Muscle layer of duodenum (tissue), 2 donors: ENCODE data around the gene MRPS7.
"Not testable (repeated sequence)": the region's sequence is repeated elsewhere in the genome, so short reads cannot be mapped to it uniquely, and the experiment has no call there.

Experiments
- H3K27ac ChIP-seq: one replicate; pipeline ENCODE4 v1.7.0; 2013; ENCODE audit warnings: mild to moderate bottlenecking, low read length
- H3K27me3 ChIP-seq: one replicate; pipeline ENCODE4 v1.7.0; 2013; ENCODE audit warnings: low read depth, mild to moderate bottlenecking, control low read depth, low read length
- H3K36me3 ChIP-seq, 2 donors: one replicate each; pipeline ENCODE4 v1.7.0; 2013; ENCODE audit warnings: low read length in 2 of 2, control low read depth in 1 of 2, mild to moderate bottlenecking in 1 of 2; ENCODE audit not compliant: insufficient read depth in 2 of 2, control insufficient read depth in 1 of 2
- H3K4me1 ChIP-seq, 2 donors: one replicate each; pipeline ENCODE4 v1.7.0; 2013; ENCODE audit warnings: low read length in 2 of 2, mild to moderate bottlenecking in 2 of 2, control low read depth in 1 of 2, moderate library complexity in 1 of 2; ENCODE audit not compliant: insufficient read depth in 2 of 2, control insufficient read depth in 1 of 2
- H3K4me3 ChIP-seq, 2 donors: one replicate each; pipeline ENCODE4 v1.7.0; 2013; ENCODE audit warnings: low read length in 2 of 2, low read depth in 1 of 2, mild to moderate bottlenecking in 1 of 2
- H3K9me3 ChIP-seq, 2 donors: one replicate each; pipeline ENCODE4 v1.7.0; 2013; ENCODE audit warnings: low read length in 2 of 2, control low read depth in 1 of 2, mild to moderate bottlenecking in 1 of 2; ENCODE audit not compliant: control insufficient read depth in 1 of 2
- donor health status: healthy.

The MRPS7 gene

GRCh38 chr17:75289832-75290337 is 28.2 kb downstream of the MRPS7 start:
- H3K27me3 ChIP-seq: no peaks in the 10 kb centered on the region
- no peaks in the 10 kb centered on the region for H3K36me3 ChIP-seq
- no peaks in the 10 kb centered on the region for H3K9me3 ChIP-seq
- H3K27ac ChIP-seq: peak overlapping the region; percentile 93
- H3K4me3 ChIP-seq: peak overlapping the region; percentile 84 to 95
- H3K4me1 ChIP-seq: peaks cover 0 to 7% of the 10 kb centered on the region in 2 donors

DNA sequence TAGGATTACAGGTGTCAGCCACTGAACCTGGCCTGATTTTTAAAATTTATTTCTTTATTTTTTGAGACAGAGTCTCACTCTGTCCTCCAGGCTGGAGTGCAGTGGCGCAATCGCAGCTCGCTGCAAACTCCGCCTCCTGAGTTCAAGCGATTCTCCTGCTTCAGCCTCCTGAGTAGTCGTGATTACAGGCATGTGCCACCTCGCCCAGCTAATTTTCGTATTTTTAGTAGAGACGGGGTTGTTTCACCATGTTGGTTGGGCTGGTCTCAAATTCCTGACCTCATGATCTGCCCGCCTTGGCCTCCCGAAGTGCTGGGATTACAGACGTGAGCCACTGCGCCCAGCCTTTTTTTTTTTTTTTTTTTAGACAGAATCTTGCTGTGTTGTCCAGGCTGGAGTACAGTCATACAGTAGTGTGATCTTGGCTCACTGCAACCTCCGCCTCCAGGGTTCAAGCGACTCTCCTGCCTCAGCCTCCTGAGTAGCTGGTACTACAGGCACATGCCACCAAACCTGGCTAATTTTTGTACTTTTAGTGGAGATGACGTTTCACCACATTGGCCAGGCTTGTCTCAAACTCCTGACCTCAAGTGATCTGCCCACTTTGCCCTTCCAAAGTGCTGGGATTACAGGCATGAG is 31.2 kb downstream of the MRPS7 start:
- H3K9me3 ChIP-seq, H3K27me3 ChIP-seq, H3K4me3 ChIP-seq, H3K36me3 ChIP-seq, H3K4me1 ChIP-seq, H3K27ac ChIP-seq: not testable (repeated sequence)

- Histone ChIP-seq H3K4me3 (no peak overlapping the region), H3K36me3 (no peaks in the 10 kb centered on the region), H3K27me3 (no peaks in the 10 kb centered on the region), H3K4me1 (peaks cover 0 to 6% of the 10 kb centered on the region in 2 donors), H3K9me3 (no peaks in the 10 kb centered on the region), H3K27ac (peak overlapping the region; percentile 95)
These were observed 33.8 kb downstream of the MRPS7 start for GRCh38 chr17:75295201-75296158.

- Histone ChIP-seq H3K27ac (no peak overlapping the region), H3K4me1 (peaks cover 0 to 5% of the 10 kb centered on the region in 2 donors), H3K4me3 (no peak overlapping the region), H3K27me3 (no peaks in the 10 kb centered on the region), H3K9me3 (no peaks in the 10 kb centered on the region), H3K36me3 (no peaks in the 10 kb centered on the region)
These were observed 38.6 kb downstream of the MRPS7 start for GRCh38 chr17:75300280-75300679.

- H3K36me3 ChIP-seq: no peaks in the 10 kb centered on the region
- no peaks in the 10 kb centered on the region for H3K4me1 ChIP-seq
- H3K27me3 ChIP-seq: no peaks in the 10 kb centered on the region
- H3K4me3 ChIP-seq: no peak overlapping the region
- H3K9me3 ChIP-seq: no peaks in the 10 kb centered on the region
- H3K27ac ChIP-seq: no peak overlapping the region
These were observed 39.4 kb downstream of the MRPS7 start for GRCh38 chr17:75301049-75301448.

- H3K36me3 ChIP-seq: no peaks in the 10 kb centered on the region
- H3K27me3 ChIP-seq: no peaks in the 10 kb centered on the region
- no peak overlapping the region for H3K4me3 ChIP-seq
- H3K9me3 ChIP-seq: no peaks in the 10 kb centered on the region
- no peaks in the 10 kb centered on the region for H3K4me1 ChIP-seq
- no peak overlapping the region for H3K27ac ChIP-seq
These were observed 40.0 kb downstream of the MRPS7 start for GRCh38 chr17:75301502-75302206.

DNA sequence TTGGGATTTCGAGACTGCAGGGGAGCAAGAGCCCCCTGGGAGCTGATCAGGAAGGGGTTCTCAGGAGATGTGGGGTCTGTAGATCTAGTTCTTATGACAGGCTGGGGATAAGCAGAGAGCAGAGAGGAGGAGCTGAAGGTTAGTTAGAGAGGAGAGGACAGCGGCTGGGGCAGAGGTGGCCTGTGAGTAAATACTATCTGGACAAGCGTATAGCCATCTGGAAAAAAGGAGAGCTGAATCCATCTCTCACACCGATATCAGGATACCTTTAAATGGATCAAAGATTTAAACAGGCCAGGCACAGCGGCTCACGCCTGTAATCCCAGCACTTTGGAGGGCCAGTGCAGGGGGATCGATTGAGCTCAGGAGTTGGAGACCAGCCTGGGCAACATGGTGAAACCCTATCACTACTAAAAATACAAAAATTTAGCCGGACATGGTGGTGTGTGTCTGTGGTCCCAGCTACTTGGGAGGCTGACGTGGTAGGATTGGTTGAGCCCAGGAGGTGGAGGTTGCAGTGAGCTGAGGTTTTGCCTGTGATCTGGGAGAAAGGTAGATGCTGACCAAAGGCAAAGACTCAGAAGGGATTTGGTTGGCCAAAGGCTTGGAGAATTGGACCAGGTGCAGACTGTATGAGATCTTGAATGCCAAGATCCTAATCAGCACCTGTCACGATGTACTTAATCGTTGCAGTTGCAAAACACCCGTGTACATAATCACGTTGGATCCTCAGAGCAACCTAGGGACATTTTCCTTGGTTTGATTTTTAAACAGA is 46.5 kb downstream of the MRPS7 start:
- H3K36me3 ChIP-seq: no peaks in the 10 kb centered on the region
- H3K9me3 ChIP-seq: no peaks in the 10 kb centered on the region
- H3K27me3 ChIP-seq: no peaks in the 10 kb centered on the region
- H3K4me1 ChIP-seq: no peaks in the 10 kb centered on the region
- H3K27ac ChIP-seq: no peak overlapping the region
- H3K4me3 ChIP-seq: no peak overlapping the region

- H3K9me3 ChIP-seq: no peaks in the 10 kb centered on the region
- H3K4me3 ChIP-seq: no peak overlapping the region
- no peaks in the 10 kb centered on the region for H3K36me3 ChIP-seq
- H3K27ac ChIP-seq: peak overlapping the region; percentile 58
- H3K4me1 ChIP-seq: no peaks in the 10 kb centered on the region
- no peaks in the 10 kb centered on the region for H3K27me3 ChIP-seq
These were observed 47.3 kb downstream of the MRPS7 start for GRCh38 chr17:75308732-75309629.

DNA sequence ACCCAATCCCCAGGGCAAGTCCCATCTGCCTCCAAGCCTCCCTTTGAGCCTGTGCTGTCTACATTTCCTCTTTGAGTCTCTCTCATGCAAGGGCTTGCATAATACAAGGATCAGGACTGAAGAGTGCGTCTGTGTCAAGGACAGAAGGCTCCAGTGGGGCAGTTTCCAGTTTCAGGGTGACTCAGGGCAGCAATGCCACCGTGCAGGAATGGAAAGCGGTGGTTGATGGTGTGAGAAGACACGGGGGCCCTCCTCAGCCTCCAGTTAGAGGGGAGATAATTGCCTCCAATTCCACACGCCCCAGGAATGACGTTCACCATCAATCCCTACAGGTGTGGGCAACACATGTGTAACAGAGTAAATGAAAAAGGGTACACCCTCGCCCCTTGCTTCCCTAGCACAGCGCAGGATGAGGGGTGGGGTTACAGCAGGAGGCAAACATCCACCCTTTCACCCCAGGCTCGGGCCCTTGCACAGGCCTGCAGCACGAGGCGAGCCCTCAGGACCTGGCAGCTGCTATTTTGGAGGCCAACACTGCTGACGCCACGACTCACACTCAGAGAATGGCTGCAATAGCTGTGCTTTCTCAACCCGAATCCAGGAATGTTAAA is 52.4 kb downstream of the MRPS7 start:
- H3K27me3 ChIP-seq: no peaks in the 10 kb centered on the region
- H3K36me3 ChIP-seq: peaks cover 3 to 9% of the 10 kb centered on the region in 2 donors
- H3K9me3 ChIP-seq: no peaks in the 10 kb centered on the region
- H3K4me3 ChIP-seq: no peak overlapping the region
- H3K27ac ChIP-seq: peak overlapping the region; percentile 16
- no peaks in the 10 kb centered on the region for H3K4me1 ChIP-seq
